AG04450 (cell line): Measurements from ENCODE around the gene CRADD. TPM values are rescaled to one million over a fixed set of nuclear protein-coding genes. Genes with fewer than 3 reads are reported as not detected.

Experiments
- CTCF ChIA-PET: fragments of 300-600, 350-600 bp; formaldehyde crosslinking; extraction: SDS; loops from one replicate; lab custom pipeline; 2022; ENCODE audit warnings: antibody characterized with exemption, inconsistent platforms; lab: Charles Lee
- POLR2A ChIA-PET: fragments of 350-600 bp; formaldehyde crosslinking; extraction: SDS; loops from one replicate; lab custom pipeline; 2021; ENCODE audit warnings: antibody characterized with exemption, inconsistent platforms; lab: Yijun Ruan, JAX
- DNase-seq: peaks from one replicate; pipeline ENCODE4 v3.0.0-alpha.2; 2011; ENCODE audit warnings: low read depth, low spot score
- H3K27ac ChIP-seq: one replicate; pipeline ENCODE4 v1.5.1; 2012; ENCODE audit warnings: low read depth, low read length, control low read depth
- H3K27me3 ChIP-seq: one replicate; pipeline ENCODE4 v1.6.0; 2012; ENCODE audit warnings: low read length; ENCODE audit not compliant: control insufficient read depth, insufficient read depth
- H3K4me3 ChIP-seq: 2 replicates; pipeline ENCODE4 v1.5.1; 2011; ENCODE audit warnings: mild to moderate bottlenecking, low read depth, low read length, control low read depth
- H3K9me3 ChIP-seq: 2 replicates; pipeline ENCODE4 v1.5.1; 2012; ENCODE audit warnings: low read length; ENCODE audit not compliant: control insufficient read depth, insufficient read depth
- CTCF ChIP-seq: IDR thresholded peaks from 2 replicates; pipeline ENCODE4 v1.5.1; 2011; ENCODE audit warnings: low read depth, low read length, control low read depth, inconsistent platforms
- polyA plus RNA-seq: library from polyadenylated mRNA; depleted of rRNA; stranded (reverse); fragments of >200 nt; gene quantifications from 2 replicates; pipeline ENCODE4 v1.2.3, GENCODE V29; 2011

CRADD gene
- polyA plus RNA-seq, 1 experiment = 8.8 TPM

GRCh38 chr12:93938317-93938716 lies 261.1 kb downstream of the CRADD start:
- Histone ChIP-seq H3K27ac (no peak overlapping the region), H3K9me3 (peaks cover 11% of the 10 kb centered on the region; the same call in 1 of the 2 replicates), H3K27me3 (no peaks in the 10 kb centered on the region), H3K4me3 (no peak overlapping the region)
- ChIA-PET POLR2A (no interaction called here), CTCF (no interaction called here)
- DNase-seq = no peak
- no peak for TF ChIP-seq CTCF

GRCh38 chr12:93938931-93939330 lies 261.8 kb downstream of the CRADD start:
- no peak for TF ChIP-seq CTCF
- ChIA-PET POLR2A (no interaction called here), CTCF (interaction anchor here (0.7 kb wide), 1 partner anchor 136 kb away, joined by 3 read pairs; no protein-coding TSS in a partner anchor)
- Histone ChIP-seq H3K4me3 (no peak overlapping the region), H3K9me3 (peaks cover 11% of the 10 kb centered on the region; the same call in 1 of the 2 replicates), H3K27me3 (no peaks in the 10 kb centered on the region), H3K27ac (no peak overlapping the region)
- DNase-seq = no peak

- DNase-seq = no peak
- CTCF ChIA-PET = interaction anchor here (0.7 kb wide), 1 partner anchor 135 kb away, joined by 3 read pairs; no protein-coding TSS in a partner anchor
- Histone ChIP-seq H3K4me3 (no peak overlapping the region), H3K27me3 (no peaks in the 10 kb centered on the region), H3K9me3 (peaks cover 11% of the 10 kb centered on the region; the same call in 1 of the 2 replicates), H3K27ac (no peak overlapping the region)
- POLR2A ChIA-PET = no interaction called here
- no peak for TF ChIP-seq CTCF
Observed at GRCh38 chr12:93939641-93940325, 262.6 kb downstream of the CRADD start.

- ChIA-PET CTCF (no interaction called here), POLR2A (no interaction called here)
- Histone ChIP-seq H3K9me3 (no peaks in the 10 kb centered on the region), H3K4me3 (no peak overlapping the region), H3K27ac (no peak overlapping the region), H3K27me3 (no peaks in the 10 kb centered on the region)
- TF ChIP-seq CTCF = no peak
- no peak for DNase-seq
Observed at GRCh38 chr12:93943780-93944179, 266.6 kb downstream of the CRADD start.

GRCh38 chr12:93944201-93944600 lies 267.0 kb downstream of the CRADD start:
- H3K9me3 ChIP-seq = no peaks in the 10 kb centered on the region
- H3K27me3 ChIP-seq = no peaks in the 10 kb centered on the region
- no peak for DNase-seq
- H3K27ac ChIP-seq = no peak overlapping the region
- H3K4me3 ChIP-seq = no peak overlapping the region
- CTCF ChIA-PET = interaction anchor here (0.9 kb wide), 1 partner anchor 442 kb away, joined by 3 read pairs; no protein-coding TSS in a partner anchor
- no peak for TF ChIP-seq CTCF
- POLR2A ChIA-PET = no interaction called here
